Right renal cortex interstitium (tissue), 3 donors: ENCODE results near the gene SNX9. TPM values are rescaled to one million over a fixed set of nuclear protein-coding genes. Genes with fewer than 3 reads are reported as not detected.
"Not testable (repeated sequence)": the region's sequence is repeated elsewhere in the genome, so short reads cannot be mapped to it uniquely, and the experiment has no call there.

Experiments
- DNase-seq, 3 donors: peaks; one replicate each; pipeline ENCODE4 v3.0.0-alpha.2; 2013; ENCODE audit warnings: low read depth in 3 of 3, low spot score in 2 of 3
- polyA plus RNA-seq, 3 donors: library from polyadenylated mRNA; unstranded; fragments of 120-200 nt; gene quantifications; one replicate each; pipeline ENCODE4 v1.2.1, GENCODE V29; 2013; ENCODE audit not compliant: insufficient read length in 3 of 3

Gene SNX9
- polyA plus RNA-seq, 3 donors = 43.1 to 44.8 (median 43.2) TPM

GRCh38 chr6:157967020-157967419 lies 144.0 kb downstream of the SNX9 start:
- DNase-seq = no peak

DNA sequence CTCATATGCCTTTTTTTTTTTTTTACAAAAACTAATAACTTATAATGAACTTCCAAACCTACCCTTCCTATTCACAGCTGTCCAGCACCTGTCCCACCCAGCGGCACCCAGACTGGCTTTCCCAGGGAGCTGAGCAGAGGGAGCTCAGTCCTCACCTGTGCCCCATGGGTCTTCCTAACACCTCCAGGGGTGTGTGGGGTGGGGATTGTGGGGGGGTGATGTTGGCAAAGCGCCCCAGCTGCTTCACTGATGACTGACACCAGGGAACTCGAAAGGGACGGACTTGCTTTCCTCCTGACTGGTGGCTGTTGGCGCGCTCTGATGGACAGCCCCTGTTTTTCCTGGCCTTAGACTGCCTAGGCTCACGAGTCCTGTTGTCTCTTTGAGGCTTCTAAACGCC lies 144.4 kb downstream of the SNX9 start:
- DNase-seq = no peak

DNA sequence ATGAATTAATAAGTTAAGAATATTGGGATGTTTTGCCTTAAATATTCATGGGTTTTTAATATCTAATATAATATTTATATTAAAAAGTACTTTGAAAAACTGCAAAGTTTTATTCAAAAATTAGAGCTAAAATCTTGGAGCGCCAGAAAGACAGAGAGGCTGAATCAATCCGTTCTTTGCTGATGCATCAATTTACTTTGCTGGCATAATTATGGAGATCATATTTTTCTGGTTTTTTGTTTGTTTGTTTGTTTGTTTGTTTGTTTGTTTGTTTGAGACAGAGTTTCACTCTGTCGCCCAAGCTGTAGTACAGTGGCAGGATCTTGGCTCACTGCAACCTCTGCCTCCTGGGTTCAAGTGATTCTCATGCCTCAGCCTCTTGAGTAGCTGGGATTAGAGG lies 149.1 kb downstream of the SNX9 start:
- DNase-seq = not testable (repeated sequence)

DNA sequence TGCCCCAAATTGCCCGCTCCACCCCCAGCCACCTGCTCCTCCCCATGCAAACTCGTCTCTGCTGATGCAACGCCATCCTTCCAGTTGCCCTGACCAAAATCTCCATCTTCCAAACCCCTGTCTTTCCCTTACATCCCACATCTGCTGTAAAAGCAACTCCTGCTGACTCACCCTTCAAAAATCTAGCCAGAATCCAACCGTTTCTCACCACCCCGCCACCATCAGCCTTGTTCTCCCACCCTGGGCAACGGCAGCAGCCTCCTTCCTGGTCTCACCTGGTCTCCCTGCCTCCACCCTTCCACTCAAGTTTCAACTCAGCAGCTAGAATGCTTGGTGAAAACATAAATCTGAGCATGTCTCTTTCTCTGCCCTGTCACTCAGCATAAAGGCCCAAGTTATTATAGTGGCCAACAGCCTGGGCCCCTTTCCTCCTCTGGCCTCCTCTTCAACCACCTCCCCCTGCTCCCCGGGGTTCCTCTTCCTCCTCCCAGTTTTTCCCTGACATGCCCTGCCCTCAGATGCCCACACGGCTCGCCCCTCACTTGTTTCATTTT lies 151.4 kb downstream of the SNX9 start:
- DNase-seq = no peak

DNA sequence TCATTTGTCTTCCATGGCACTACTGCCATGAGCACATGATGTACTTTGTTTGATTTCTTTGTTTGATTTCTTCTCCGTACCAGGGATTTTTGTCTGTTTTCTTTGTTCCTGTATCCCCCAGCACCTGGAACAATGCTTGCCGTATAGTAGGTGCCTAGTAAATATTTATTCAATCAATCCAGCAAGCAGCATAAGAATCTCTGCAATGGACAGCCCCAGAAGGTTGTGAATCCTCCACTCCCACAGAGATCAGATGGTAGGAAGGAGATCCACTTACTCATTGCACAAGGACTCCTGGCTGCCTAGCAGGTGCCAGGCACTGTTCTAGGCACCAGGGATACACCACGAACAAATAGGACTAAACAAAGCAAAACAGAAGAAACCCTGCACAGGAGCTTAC lies 151.9 kb downstream of the SNX9 start:
- no peak for DNase-seq

DNA sequence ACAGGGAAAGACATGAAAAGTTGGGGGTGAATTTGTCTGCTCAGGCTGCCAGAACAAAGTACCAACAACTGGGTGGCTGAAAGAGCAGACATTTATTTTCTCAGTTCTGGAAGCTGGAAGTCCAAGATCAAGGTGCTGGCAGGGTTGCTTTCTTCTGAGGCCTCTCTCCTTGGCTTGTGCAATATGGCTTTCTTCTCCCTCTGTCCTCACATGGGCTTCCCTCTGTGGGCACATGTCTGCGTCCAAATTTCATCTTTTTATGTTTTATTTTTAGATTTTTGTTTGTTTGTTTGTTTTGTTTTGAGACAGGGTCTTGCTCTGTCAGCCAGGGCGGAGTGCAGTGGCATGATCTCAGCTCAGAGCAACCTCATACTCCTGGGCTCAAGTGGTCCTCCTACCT lies 152.4 kb downstream of the SNX9 start:
- no peak for DNase-seq

DNA sequence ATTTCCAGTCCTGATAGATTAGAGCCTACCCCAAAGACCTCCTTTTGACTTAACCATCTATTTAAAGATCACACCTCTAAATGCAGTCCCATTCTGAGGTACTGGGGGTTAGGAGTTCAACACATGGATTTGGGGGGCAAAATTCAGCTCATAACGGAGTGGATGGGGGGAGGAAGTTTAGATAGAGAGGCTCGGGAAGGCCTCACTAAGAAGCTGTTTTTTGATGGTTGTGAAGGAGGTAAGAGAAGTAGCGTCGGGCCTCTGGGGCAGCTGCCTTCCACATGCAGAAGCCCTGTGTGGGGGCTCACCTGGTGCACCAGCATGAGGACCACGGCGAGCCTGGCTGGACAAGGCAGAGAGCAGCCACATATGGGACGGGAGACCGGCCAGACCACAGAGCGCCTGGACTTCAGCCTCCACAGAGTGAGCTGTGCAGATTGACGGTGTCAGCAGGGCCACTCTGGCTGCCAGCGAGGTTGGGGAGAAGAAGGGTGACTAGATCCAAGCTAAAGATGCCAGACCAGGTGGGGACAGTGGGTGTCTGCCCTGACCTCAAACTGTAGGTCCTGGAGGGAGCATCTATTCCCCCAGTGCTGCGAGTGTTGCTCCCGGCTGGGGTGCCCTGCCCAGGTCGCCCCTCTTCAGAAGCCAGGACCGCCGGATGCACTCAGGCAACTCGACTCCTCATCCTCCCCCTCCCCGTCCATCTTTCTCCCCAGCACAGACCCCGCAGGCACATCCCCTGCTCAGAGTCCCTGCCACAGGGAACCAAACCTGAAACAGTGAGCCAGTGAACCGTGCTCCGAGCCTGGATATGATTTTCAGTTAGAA lies 153.5 kb downstream of the SNX9 start:
- DNase-seq = no peak

DNA sequence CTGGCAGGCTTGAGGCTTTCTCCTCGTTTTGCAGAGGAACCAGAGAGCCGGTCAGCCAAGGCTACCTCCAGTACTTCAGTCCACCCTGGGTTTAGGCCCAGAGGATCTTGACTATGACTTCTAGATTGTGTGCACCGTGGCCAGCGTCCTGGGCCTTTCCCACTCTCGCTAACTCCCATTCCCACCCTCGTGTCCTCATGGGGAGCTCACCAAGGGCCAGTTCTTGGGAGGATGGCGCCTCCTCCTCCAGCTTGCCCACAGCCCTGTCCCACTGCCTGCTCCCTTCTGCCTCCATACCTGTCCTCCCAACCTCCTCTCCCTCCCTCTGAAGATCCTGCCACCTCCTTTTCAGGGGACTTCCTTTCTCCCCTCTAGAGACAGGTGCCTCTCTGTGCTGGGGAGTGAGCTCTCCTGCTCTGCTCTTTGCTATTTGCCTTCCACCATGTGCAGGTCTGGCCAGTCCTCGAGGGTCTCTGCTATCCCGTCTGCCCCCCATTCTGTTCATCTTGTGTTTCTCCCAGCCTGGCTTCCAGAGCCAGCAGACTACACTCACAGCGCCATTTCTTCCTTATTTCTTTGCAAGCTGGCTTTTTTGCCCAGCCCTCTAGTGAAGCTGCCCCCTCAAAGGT lies 154.2 kb downstream of the SNX9 start:
- no peak for DNase-seq

DNA sequence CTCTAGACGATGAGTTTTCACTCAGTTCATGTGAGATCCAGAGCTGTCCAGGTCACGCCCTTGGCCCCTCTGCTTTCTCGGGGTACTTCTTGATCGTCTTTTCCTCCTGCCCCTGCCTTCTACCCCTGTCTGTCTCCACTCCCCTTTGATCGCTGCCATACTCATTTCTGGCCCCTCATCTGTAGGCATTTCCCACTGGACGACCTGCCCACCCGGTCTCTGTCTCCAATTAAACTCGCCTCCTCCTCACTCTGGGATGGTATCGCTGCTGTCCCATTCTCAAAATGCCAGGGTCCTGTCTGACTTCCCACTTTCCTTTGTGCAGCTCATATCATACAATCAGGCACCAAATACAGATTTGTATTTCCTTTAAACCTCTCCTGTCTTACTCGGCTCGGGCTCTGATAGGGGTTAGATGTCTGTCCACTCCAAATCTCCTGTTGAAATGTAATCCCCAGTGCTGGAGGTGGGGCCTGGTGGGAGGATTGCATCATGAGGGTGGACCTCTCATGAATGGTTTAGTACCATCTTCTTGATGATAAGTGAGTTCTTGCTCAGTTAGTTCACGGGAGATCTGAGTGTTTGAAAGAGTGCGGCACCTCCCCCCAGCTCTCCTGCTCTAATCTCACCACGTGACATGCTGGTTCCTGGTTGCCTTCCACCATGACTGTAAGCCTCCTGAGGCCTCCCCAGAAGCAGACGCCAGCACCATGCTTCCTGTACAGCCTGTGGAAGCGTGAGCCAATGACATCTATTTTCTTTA lies 155.2 kb downstream of the SNX9 start:
- DNase-seq = no peak

DNA sequence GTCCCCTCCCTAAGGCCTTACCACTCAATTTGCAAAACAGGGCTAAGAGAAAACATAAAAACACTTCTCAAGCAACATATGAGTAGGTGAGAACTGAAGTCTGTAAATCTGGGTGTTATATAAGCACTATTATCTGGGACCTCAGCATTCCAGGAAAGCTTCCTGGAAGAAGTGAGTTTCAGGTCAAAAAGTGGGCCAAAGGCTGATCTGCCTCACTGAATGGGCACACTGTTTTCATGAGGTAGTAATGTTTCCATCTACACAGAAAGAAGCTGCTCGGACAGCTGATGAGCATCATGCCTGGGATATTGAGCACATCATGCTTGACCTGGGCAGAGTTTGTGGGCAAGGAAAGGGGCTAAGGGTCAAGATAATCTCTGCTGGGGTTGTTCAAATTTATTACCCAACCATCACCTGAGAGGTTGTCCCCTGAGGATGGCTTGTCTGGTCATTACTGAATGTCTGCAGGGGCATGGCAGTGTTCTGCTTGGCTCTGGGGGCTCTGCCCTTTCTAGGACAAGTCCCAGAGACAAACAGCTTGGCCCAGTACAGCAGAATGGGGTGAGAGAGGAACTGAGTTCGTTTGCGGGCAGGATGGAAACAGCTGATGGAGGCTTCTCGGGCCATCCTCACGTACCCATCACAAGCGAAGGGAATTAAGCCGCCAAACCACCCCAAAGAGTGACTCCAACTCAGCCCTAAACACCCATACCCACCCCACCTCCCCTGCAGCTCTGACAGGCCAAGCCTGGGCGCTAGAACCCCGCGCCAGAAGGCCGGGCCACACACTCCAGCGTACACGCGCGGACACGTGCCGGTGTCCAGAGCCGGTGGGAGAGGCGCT lies 157.5 kb downstream of the SNX9 start:
- no peak for DNase-seq

GRCh38 chr6:157981132-157981394 lies 158.0 kb downstream of the SNX9 start:
- no peak for DNase-seq

GRCh38 chr6:157981395-157982101 lies 158.5 kb downstream of the SNX9 start, which contains the start of gene SYNJ2:
Gene SYNJ2 (plus strand): TSS chr6:157981863. CDS start chr6:157981962, 99 bp downstream.
- peak in 1 of 3 donors; percentile 61 for DNase-seq

- DNase-seq = no peak
These were observed 159.1 kb downstream of the SNX9 start for GRCh38 chr6:157982102-157982562.

DNA sequence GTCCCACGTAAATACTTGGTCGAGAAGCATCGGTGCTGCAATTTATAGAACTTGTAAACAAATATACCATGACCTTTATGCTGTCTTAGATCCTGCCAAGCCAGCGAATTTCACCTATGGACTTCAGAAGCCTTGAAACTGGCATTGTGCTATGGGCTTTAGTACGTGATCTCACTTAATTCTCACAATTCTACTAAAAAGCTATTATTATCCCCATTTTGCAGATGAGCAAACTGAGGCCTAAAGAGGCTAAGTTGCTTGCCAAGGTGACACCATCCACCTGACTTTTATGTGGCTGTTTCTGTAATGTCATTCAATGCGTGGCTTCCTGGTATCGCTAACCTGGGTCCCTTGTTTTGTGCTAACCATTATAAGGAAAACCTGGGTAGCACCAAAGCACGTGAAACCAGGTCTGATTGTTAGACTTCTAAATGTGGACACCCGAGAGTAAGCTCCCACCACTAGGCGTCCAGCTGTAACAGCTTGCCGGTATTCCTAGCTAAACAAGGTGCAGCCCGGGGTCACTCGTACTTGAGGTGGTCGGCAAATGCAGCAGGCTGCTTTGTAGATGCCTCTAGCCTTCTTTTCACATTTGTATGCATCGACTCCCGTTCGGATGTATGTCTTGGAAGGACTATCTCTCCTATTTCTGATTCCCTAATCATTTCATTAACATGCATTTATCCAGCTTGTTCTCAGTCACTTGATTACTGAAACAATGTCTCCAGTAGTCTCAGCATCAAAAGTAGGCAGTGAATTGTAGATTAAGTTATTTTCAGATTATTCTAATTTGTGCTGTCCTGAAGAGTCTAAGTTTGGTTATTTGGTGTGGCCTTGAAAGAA lies 159.7 kb downstream of the SNX9 start:
- DNase-seq = no peak

DNA sequence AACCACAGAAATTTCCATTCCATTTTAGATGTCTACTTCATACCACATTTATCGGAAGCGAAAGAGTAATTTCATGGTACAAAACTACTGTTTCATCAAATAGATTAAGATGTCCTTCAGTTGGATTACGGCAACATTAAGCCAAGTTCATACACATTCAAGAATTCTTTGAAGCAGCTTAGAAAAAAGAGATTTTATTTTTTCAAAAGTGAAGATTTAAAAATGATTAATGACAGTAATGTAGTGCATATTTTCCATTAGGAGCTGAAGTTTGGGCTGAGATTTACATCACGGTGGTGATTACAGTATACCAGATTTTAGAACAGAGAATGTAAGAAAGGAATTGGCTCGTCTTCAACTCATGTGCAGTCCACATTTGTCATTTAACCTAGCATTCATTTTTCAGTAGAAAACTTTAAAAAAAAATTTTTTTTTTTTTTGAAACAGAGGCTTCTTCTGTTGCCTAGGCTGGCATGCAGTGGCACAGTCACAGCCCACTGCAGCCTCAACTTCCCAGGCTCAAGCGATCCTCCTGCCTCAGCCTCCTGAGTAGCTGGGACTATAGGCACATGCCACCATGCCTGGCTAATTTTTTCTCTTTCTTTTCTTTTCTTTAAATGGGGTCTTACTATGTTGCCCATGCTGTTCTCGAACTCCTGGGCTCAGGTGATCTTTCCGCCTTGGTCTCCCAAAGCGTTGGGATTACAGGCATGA lies 160.5 kb downstream of the SNX9 start:
- no peak for DNase-seq

- no peak for DNase-seq
These were observed 161.1 kb downstream of the SNX9 start for GRCh38 chr6:157984128-157984527.

- no peak for DNase-seq
These were observed 161.7 kb downstream of the SNX9 start for GRCh38 chr6:157984686-157985225.
